ENCODE results near the gene DLG2.

Gene DLG2

DNA sequence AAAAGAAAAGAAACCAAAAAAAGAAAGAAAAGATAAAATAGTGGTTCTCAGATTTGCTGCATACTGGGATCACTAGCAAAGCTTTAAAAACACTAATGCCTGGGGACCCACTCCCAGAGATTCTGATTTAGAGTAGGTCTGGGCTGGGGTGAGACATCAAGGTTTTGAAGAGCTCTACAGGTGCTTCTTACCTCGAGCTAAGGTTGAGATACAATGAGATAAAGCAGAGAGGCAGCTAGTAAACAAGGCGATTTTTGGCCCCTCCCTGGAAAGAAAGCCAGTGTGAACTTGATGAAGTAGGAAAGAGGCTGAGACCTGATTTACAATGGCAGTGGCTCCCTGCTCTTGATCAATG lies 2013.4 kb downstream of the DLG2 start:
- no peak overlapping the region for H3K4me2 ChIP-seq (ENCODE audit: low read length)
- H3K4me1 ChIP-seq (ENCODE audit: control insufficient read depth, low read length), result no peaks in the 10 kb centered on the region
- H4K20me1 ChIP-seq (ENCODE audit: control insufficient read depth, insufficient read depth, low read depth, low read length), result no peaks in the 10 kb centered on the region
- H3F3A ChIP-seq (ENCODE audit: control insufficient read depth, insufficient read depth), result no peaks in the 10 kb centered on the region
- no peaks in the 10 kb centered on the region for H3K9me2 ChIP-seq (replicated peaks; ENCODE audit: control insufficient read depth, low read length)
- no peaks in the 10 kb centered on the region for H3K36me3 ChIP-seq (ENCODE audit: control insufficient read depth, low read length)
- no peak for TF ChIP-seq EZH2phosphoT487 (IDR thresholded peaks at IDR 0.05; ENCODE audit: borderline replicate concordance, low read length)
- TF ChIP-seq, protein P1, sequence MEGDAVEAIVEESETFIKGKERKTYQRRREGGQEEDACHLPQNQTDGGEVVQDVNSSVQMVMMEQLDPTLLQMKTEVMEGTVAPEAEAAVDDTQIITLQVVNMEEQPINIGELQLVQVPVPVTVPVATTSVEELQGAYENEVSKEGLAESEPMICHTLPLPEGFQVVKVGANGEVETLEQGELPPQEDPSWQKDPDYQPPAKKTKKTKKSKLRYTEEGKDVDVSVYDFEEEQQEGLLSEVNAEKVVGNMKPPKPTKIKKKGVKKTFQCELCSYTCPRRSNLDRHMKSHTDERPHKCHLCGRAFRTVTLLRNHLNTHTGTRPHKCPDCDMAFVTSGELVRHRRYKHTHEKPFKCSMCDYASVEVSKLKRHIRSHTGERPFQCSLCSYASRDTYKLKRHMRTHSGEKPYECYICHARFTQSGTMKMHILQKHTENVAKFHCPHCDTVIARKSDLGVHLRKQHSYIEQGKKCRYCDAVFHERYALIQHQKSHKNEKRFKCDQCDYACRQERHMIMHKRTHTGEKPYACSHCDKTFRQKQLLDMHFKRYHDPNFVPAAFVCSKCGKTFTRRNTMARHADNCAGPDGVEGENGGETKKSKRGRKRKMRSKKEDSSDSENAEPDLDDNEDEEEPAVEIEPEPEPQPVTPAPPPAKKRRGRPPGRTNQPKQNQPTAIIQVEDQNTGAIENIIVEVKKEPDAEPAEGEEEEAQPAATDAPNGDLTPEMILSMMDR (IDR thresholded peaks at IDR 0.05; ENCODE audit: low read depth, low read length, poor library complexity, severe bottlenecking), result no peak
- H3K27me3 ChIP-seq (ENCODE audit: control insufficient read depth, low read length), result no peaks in the 10 kb centered on the region
- H3K79me2 ChIP-seq (ENCODE audit: control insufficient read depth, low read length), result no peaks in the 10 kb centered on the region
- no peak overlapping the region for H3K4me3 ChIP-seq (ENCODE audit: low read length)
- H3K27ac ChIP-seq (ENCODE audit: low read depth, low read length), result no peak overlapping the region
- no peaks in the 10 kb centered on the region for H3K9me3 ChIP-seq (ENCODE audit: control insufficient read depth, insufficient read depth, low read length)

DNA sequence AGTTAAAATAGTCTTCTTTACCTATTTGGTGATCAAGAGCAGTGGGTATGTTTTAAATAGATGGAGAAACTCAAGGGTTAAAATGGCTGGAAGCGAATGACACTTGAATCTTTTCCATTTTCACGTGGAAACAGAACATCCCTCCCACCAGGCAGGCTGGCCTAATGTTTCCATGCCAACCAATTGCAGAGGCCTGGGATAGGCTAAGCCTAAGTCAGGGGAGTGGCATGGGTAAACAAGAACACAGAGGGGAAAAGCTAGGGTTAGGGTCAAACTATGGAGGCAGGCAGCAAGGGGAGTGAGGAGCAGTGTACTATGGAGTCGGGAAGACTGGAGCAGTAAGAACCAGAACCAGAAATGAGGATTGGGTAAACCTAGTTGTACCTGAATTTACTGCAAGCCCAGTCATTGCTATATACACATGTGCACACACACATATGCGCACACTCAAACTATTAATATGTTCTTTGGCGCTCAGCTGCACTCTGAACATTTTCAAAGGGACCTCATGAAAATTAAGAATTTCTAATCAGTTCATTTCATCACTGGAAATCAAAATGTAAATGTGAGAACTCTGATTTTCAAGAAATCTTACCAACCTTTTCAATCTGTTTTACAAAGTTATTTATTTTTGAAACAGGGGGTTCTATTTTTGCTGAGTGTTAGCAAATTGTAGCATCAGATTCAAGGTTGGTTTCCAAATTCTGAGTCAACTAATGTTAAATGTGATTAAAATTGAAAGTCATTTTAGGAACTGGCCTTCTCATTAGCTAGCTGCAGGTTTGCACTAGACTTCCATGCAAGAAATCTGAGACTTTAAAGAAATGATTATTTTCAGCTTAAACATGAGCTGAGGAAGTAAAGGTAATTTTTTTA lies 2014.0 kb downstream of the DLG2 start:
- Histone ChIP-seq H3K27ac (ENCODE audit: low read depth, low read length) (no peak overlapping the region), H3K27me3 (ENCODE audit: control insufficient read depth, low read length) (no peaks in the 10 kb centered on the region), H3K4me1 (ENCODE audit: control insufficient read depth, low read length) (no peaks in the 10 kb centered on the region), H3F3A (ENCODE audit: control insufficient read depth, insufficient read depth) (no peaks in the 10 kb centered on the region), H4K20me1 (ENCODE audit: control insufficient read depth, insufficient read depth, low read depth, low read length) (no peaks in the 10 kb centered on the region), H3K4me2 (ENCODE audit: low read length) (no peak overlapping the region), H3K36me3 (ENCODE audit: control insufficient read depth, low read length) (no peaks in the 10 kb centered on the region), H3K9me3 (ENCODE audit: control insufficient read depth, insufficient read depth, low read length) (no peaks in the 10 kb centered on the region), H3K9me2 (replicated peaks; ENCODE audit: control insufficient read depth, low read length) (no peaks in the 10 kb centered on the region), H3K4me3 (ENCODE audit: low read length) (no peak overlapping the region), H3K79me2 (ENCODE audit: control insufficient read depth, low read length) (no peaks in the 10 kb centered on the region)
- TF ChIP-seq, protein P1 (IDR thresholded peaks at IDR 0.05; ENCODE audit: low read depth, low read length, poor library complexity, severe bottlenecking), result no peak
- no peak for TF ChIP-seq EZH2phosphoT487 (IDR thresholded peaks at IDR 0.05; ENCODE audit: borderline replicate concordance, low read length)

DNA sequence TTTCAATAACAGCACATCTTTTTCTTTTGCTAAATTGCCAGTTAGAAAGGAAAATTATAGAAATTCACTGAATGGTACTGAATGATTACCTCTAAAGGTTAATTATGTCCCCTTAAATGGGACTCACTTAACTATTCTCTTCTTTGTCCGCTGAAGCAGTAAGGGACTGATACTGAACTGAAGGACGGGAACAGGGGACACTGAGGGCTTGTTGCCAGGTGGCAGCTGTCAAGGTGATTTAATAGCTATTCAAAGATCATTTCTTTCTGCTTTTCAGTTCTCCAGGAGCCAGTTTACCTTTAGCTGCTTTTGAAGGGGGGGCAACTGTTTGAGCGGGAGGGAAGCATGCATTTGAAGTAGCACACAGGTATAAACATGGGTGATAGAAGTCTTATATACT lies 2015.5 kb downstream of the DLG2 start:
- Histone ChIP-seq H3K27me3 (ENCODE audit: control insufficient read depth, low read length) (no peaks in the 10 kb centered on the region), H3K9me2 (replicated peaks; ENCODE audit: control insufficient read depth, low read length) (no peaks in the 10 kb centered on the region), H3K36me3 (ENCODE audit: control insufficient read depth, low read length) (no peaks in the 10 kb centered on the region), H3K9me3 (ENCODE audit: control insufficient read depth, insufficient read depth, low read length) (no peaks in the 10 kb centered on the region), H4K20me1 (ENCODE audit: control insufficient read depth, insufficient read depth, low read depth, low read length) (no peaks in the 10 kb centered on the region), H3K27ac (ENCODE audit: low read depth, low read length) (no peak overlapping the region), H3K79me2 (ENCODE audit: control insufficient read depth, low read length) (no peaks in the 10 kb centered on the region), H3K4me2 (ENCODE audit: low read length) (no peak overlapping the region), H3K4me3 (ENCODE audit: low read length) (no peak overlapping the region), H3F3A (ENCODE audit: control insufficient read depth, insufficient read depth) (no peaks in the 10 kb centered on the region), H3K4me1 (ENCODE audit: control insufficient read depth, low read length) (no peaks in the 10 kb centered on the region)
- TF ChIP-seq, protein P1 (IDR thresholded peaks at IDR 0.05; ENCODE audit: low read depth, low read length, poor library complexity, severe bottlenecking), result no peak
- no peak for TF ChIP-seq EZH2phosphoT487 (IDR thresholded peaks at IDR 0.05; ENCODE audit: borderline replicate concordance, low read length)

Measured in DOHH2 (cell line).